Testis (tissue), 3 donors: ENCODE data around the gene CPTP. TPM values are rescaled to one million over a fixed set of nuclear protein-coding genes. Genes with fewer than 3 reads are reported as not detected.

ENCODE experiments used
- DNase-seq: peaks from one replicate; pipeline ENCODE4 v3.0.0-alpha.2; 2019
- H3K27ac ChIP-seq, 2 donors: fragments of 200-600 bp; sonication (generic); one replicate each; pipeline ENCODE4 v1.5.1; 2019
- H3K27me3 ChIP-seq: fragments of 200-600 bp; sonication (generic); one replicate; pipeline ENCODE4 v1.5.1; 2019
- H3K36me3 ChIP-seq: fragments of 200-600 bp; sonication (generic); one replicate; pipeline ENCODE4 v1.5.1; 2017; ENCODE audit warnings: low read depth; ENCODE audit errors: missing control alignments
- H3K4me1 ChIP-seq: fragments of 200-600 bp; sonication (generic); one replicate; pipeline ENCODE4 v1.5.1; 2019
- H3K4me3 ChIP-seq, 2 donors: fragments of 200-600 bp; sonication (generic); one replicate each; pipeline ENCODE4 v1.5.1; 2017 to 2019
- H3K9me3 ChIP-seq: fragments of 200-600 bp; sonication (generic); one replicate; pipeline ENCODE4 v1.5.1; 2017
- CTCF ChIP-seq, 3 experiments: fragments of 450-650 bp in 2 of 3; fragments of 200-600 bp in 1 of 3; sonication (generic) in 1 of 3; IDR thresholded peaks; one replicate each; pipeline ENCODE4 v1.5.1; 2016 to 2019; ENCODE audit warnings: antibody characterized with exemption in 3 of 3, mild to moderate bottlenecking in 2 of 3, moderate library complexity in 1 of 3
- POLR2A ChIP-seq: fragments of 450-650 bp; IDR thresholded peaks from one replicate; pipeline ENCODE4 v1.6.1; 2017; ENCODE audit warnings: antibody characterized with exemption, mild to moderate bottlenecking, moderate library complexity
- WGBS, 2 donors: methylation state at CpG; one replicate each; pipeline ENCODE4 v1.1.5; 2018; 5-methylcytosine and 5-hydroxymethylcytosine counted together
- intact Hi-C: fragments of 100-400 bp; cut with DNase I; formaldehyde crosslinking; loops from one replicate; pipeline ENCODE4 v1.15.1; 2023; ENCODE audit warnings: low total_unique reads
- polyA plus RNA-seq: library from polyadenylated mRNA; stranded (reverse); fragments of 350-450 nt; fragmentation: Illumina TruSeq; extraction: RNeasy Lipid Tissue Mini Kit (QIAGEN cat#74804); gene quantifications from one replicate; pipeline ENCODE4 v1.2.3, GENCODE V29; 2014; ENCODE audit warnings: low read depth, low replicate concordance; ENCODE audit not compliant: insufficient read depth
- total RNA-seq, 2 donors: library from RNA; depleted of rRNA; stranded (reverse); fragments of >200 nt; gene quantifications; one replicate each; pipeline ENCODE4 v1.2.3, GENCODE V29; 2016

CPTP gene
- total and polyA plus RNA-seq, 3 donors from 2014 or later: 64.4 to 129 (median 82.3) TPM

DNA sequence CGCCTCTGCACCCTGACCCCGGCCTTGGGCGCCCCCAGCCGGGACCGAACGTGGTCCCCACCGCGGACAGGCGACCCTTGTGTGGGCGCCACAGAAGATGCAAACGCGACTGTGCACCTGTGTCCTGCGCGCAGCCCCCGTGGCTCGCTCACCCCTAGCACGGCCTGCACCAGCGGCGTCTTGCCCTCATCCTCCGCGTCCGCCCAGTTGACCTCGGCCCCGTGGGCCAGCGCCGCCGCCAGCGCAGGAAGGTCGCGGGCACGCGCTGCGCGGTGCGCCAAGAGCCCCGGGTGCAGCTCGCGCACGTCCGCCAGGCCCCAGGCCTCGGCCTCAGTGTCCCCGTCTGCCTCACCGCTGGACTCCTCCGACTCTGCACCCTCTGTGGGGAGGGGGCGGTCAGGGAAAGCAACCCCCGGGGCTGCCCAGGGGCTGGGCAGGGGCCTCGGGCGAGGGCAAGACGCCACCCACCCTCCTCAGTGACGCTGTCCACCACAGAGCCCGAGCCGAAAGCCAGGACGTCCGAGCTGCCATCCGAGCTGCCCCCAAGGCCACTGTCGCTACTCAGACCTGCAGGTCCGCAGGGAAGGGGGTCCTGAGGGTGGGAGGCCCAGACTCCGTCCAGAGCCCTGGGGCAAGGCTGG is 30.2 kb upstream of the CPTP start:
- intact Hi-C loops: no loop called here
- no peaks in the 10 kb centered on the region for H3K27me3 ChIP-seq
- TF ChIP-seq CTCF (IDR thresholded peaks at IDR 0.05): no peak
- no peak for TF ChIP-seq POLR2A
- H3K4me3 ChIP-seq: peak overlapping the region; percentile 24 to 38
- no peak for DNase-seq
- peaks cover 11% of the 10 kb centered on the region for H3K4me1 ChIP-seq
- H3K27ac ChIP-seq: no peak overlapping the region
- WGBS, 2 donors: 65 to 87% methylated on average over 21 to 46 of the region's 58 CpGs
- no peaks in the 10 kb centered on the region for H3K9me3 ChIP-seq
- no peaks in the 10 kb centered on the region for H3K36me3 ChIP-seq

DNA sequence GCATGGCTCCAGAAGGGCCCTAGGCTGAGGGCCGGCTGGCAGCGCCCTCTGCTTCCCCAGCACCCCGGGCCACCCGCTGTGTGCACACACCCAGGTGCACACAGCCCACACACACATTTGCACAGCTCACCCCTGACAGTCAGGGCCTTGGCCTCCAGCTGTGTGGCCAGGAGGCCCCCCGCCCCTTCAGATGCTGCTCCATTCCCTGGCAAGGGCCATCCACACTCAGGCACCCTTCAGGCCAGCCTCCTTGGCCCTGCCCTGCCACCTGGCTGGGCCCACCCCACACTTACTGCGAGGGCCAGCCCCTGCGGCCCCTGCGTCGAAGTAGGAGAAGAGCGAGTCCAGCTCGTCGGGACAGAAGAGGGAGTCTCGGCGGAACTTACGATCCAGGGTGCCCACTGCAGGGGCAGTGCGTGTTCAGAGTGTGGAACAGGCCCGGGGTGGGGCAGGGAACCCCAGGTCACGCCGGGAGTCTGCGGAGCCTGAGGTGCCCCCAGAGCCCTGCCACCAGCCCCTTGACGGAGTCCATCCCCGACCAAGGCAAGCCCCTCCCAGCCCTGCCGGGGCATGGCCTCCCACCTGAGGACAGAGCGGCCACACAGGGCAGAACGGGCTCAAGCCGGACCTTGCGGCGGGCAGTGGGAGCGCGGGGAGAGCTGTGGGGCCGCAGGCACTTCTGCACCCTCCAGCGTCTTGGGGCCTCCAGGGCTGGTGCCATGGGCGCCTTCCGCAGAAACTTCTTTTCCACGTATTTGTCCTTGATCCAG is 29.3 kb upstream of the CPTP start:
- Histone ChIP-seq H3K4me3 (no peak overlapping the region), H3K27ac (no peak overlapping the region), H3K9me3 (no peaks in the 10 kb centered on the region), H3K36me3 (no peaks in the 10 kb centered on the region), H3K27me3 (no peaks in the 10 kb centered on the region), H3K4me1 (peaks cover 11% of the 10 kb centered on the region)
- TF ChIP-seq POLR2A (no peak), CTCF (IDR thresholded peaks at IDR 0.05) (no peak)
- 80 to 92% methylated on average over 2 to 35 of the region's 35 CpGs for WGBS, 2 donors
- DNase-seq: no peak
- intact Hi-C loops: no loop called here

- WGBS, 2 donors: 88 to 92% methylated on average over 11 to 62 of the region's 62 CpGs
- no peak for DNase-seq
- no peak for TF ChIP-seq POLR2A
- no peak for TF ChIP-seq CTCF (IDR thresholded peaks at IDR 0.05)
- Histone ChIP-seq H3K36me3 (no peaks in the 10 kb centered on the region), H3K4me1 (peaks cover 2% of the 10 kb centered on the region), H3K27me3 (no peaks in the 10 kb centered on the region), H3K27ac (no peak overlapping the region), H3K9me3 (no peaks in the 10 kb centered on the region), H3K4me3 (no peak overlapping the region)
- intact Hi-C loops: no loop called here
Measured at GRCh38 chr1:1296070-1297061, 28.2 kb upstream of the CPTP start.

- Histone ChIP-seq H3K4me3 (no peak overlapping the region), H3K4me1 (no peaks in the 10 kb centered on the region), H3K27me3 (no peaks in the 10 kb centered on the region), H3K9me3 (no peaks in the 10 kb centered on the region), H3K27ac (no peak overlapping the region), H3K36me3 (no peaks in the 10 kb centered on the region)
- WGBS, 2 donors: 93 to 95% methylated on average over 5 to 27 of the region's 31 CpGs
- DNase-seq: no peak
- TF ChIP-seq POLR2A: no peak
- no peak for TF ChIP-seq CTCF (IDR thresholded peaks at IDR 0.05)
- intact Hi-C loops: no loop called here
Measured at GRCh38 chr1:1297802-1298424, 26.7 kb upstream of the CPTP start.
